ENCODE data around the gene ADD2.

DNA sequence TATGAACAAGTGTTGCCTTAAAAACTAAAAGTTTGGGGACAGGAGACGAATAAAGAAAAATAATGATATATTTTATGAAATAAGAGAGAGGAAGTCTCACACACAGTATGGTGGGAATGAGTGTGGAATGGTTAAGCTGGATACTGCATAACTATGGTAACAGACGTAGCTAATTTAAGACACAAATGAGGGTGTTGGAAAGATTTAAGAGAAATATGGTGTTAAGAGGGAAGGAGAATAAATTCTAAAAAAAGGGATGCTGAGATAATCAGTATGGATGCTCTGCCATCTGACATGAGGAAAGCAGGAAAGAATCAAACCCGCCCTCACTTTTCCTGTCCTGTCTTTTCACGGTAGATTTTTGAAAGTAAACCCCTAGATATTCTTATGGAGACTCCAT is 10.6 kb downstream of the ADD2 start:
- TF ChIP-seq, protein P1, sequence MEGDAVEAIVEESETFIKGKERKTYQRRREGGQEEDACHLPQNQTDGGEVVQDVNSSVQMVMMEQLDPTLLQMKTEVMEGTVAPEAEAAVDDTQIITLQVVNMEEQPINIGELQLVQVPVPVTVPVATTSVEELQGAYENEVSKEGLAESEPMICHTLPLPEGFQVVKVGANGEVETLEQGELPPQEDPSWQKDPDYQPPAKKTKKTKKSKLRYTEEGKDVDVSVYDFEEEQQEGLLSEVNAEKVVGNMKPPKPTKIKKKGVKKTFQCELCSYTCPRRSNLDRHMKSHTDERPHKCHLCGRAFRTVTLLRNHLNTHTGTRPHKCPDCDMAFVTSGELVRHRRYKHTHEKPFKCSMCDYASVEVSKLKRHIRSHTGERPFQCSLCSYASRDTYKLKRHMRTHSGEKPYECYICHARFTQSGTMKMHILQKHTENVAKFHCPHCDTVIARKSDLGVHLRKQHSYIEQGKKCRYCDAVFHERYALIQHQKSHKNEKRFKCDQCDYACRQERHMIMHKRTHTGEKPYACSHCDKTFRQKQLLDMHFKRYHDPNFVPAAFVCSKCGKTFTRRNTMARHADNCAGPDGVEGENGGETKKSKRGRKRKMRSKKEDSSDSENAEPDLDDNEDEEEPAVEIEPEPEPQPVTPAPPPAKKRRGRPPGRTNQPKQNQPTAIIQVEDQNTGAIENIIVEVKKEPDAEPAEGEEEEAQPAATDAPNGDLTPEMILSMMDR (conservative IDR thresholded peaks at IDR 0.05; ENCODE audit: low read depth in 2 of 2) = no peak
- TF ChIP-seq ZNF114 (CRISPR knock-in tag; IDR thresholded peaks at IDR 0.05) = no peak
- TF ChIP-seq EZH2 (IDR thresholded peaks at IDR 0.05; ENCODE audit: low read depth, unreplicated experiment) = no peak

Data from GM23338 (cell line).